Left hindlimb (tissue), 1 donor: ENCODE measurements around the gene CES2.
"Not testable (repeated sequence)": the region's sequence is repeated elsewhere in the genome, so short reads cannot be mapped to it uniquely, and the experiment has no call there.

Source experiments
- DNase-seq: peaks from one replicate; pipeline ENCODE4 v3.0.0-alpha.2; 2018

CES2 gene

DNA sequence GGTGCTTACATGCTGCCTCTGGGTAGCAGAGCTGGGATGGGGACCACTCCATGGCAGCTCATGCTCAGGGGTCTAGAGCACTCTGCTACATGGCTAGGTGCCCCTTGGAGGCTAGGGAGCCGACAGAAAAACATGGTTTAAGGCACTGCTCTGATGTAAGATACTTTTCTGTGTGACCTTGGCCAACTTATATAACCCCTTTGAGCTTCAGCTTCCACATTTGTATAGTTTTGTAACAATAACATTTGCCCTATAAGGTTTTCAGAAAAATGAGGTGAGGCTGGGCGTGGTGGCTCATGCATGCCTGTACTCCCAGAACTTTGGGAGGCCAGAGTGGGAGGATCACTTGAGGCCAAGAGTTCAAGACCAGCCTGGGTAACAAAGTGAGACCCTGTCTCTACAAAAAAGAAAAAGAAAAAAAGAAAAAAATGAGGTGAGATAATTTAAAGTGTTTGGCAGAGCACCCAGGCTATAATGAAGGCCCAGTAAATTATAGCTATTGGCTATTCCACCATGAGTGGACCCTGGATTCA, 56.3 kb downstream of the CES2 start:
- DNase-seq, result no peak

DNA sequence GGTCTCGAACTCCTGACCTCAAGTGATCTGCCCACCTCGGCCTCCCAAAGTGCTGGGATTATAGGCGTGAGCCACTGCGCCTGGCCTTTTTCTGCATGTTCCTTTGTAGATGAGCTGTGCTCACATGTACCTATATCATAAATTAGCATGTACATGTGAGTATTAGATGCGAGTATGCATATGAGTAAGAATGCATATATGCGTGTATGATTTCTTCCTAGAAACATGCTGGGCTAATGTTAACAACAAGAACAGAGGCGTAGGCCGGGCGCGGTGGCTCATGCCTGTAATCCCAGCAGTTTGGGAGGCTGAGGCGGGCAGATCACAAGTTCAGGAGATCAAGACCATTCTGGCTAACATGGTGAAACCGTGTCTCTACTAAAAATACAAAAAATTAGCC, 58.2 kb downstream of the CES2 start:
- DNase-seq, result not testable (repeated sequence)
